Osteocyte (in vitro differentiated cells): ENCODE results near the gene PCDHB2. TPM values are rescaled to one million over a fixed set of nuclear protein-coding genes. Genes with fewer than 3 reads are reported as not detected.
"Not testable (repeated sequence)": the region's sequence is repeated elsewhere in the genome, so short reads cannot be mapped to it uniquely, and the experiment has no call there.

ENCODE experiments used
- DNase-seq: peaks from one replicate; pipeline ENCODE4 v3.0.0; 2021; ENCODE audit warnings: mixed read lengths; ENCODE audit not compliant: unreplicated experiment; ENCODE audit errors: extremely low spot score
- H3K27ac Mint-ChIP-seq: one replicate; pipeline ENCODE4 v1.8.0; 2021; ENCODE audit warnings: mild to moderate bottlenecking, mixed read lengths; ENCODE audit not compliant: unreplicated experiment
- H3K27me3 Mint-ChIP-seq: one replicate; pipeline ENCODE4 v1.8.0; 2021; ENCODE audit warnings: mixed read lengths; ENCODE audit not compliant: unreplicated experiment
- H3K36me3 Mint-ChIP-seq: one replicate; pipeline ENCODE4 v1.8.0; 2021; ENCODE audit warnings: mixed read lengths; ENCODE audit not compliant: unreplicated experiment
- H3K4me1 Mint-ChIP-seq: one replicate; pipeline ENCODE4 v1.8.0; 2021; ENCODE audit warnings: mixed read lengths; ENCODE audit not compliant: unreplicated experiment
- H3K4me3 Mint-ChIP-seq: one replicate; pipeline ENCODE4 v1.8.0; 2021; ENCODE audit warnings: mild to moderate bottlenecking, moderate library complexity, mixed read lengths; ENCODE audit not compliant: unreplicated experiment
- H3K9me3 Mint-ChIP-seq: one replicate; pipeline ENCODE4 v1.8.0; 2021; ENCODE audit warnings: mixed read lengths; ENCODE audit not compliant: unreplicated experiment
- CTCF ChIP-seq: fragments of 200-600 bp; sonication (generic); IDR thresholded peaks from 2 replicates; pipeline ENCODE4 v1.5.0; 2021; ENCODE audit warnings: antibody characterized with exemption, mild to moderate bottlenecking, moderate library complexity
- total RNA-seq: library from RNA; stranded (reverse); gene quantifications from 2 replicates; pipeline ENCODE4 v1.2.1, GENCODE V29; 2021

Gene PCDHB2
- total RNA-seq, 1 donor from 2014 or later: 91.5 TPM

- Mint-ChIP-seq H3K4me1 (no peaks in the 10 kb centered on the region), H3K4me3 (no peak overlapping the region), H3K36me3 (peaks cover 66% of the 10 kb centered on the region), H3K27ac (no peak overlapping the region), H3K9me3 (peaks cover 27% of the 10 kb centered on the region), H3K27me3 (no peaks in the 10 kb centered on the region)
- no peak for DNase-seq
- no peak for TF ChIP-seq CTCF
These were observed 6.6 kb downstream of the PCDHB2 start for GRCh38 chr5:141101059-141101458.

GRCh38 chr5:141102070-141102469 lies 7.7 kb downstream of the PCDHB2 start:
- peaks cover 70% of the 10 kb centered on the region for H3K36me3 Mint-ChIP-seq
- H3K27me3 Mint-ChIP-seq, H3K4me3 Mint-ChIP-seq, H3K4me1 Mint-ChIP-seq, H3K27ac Mint-ChIP-seq, DNase-seq: not testable (repeated sequence)
- peaks cover 34% of the 10 kb centered on the region for H3K9me3 Mint-ChIP-seq

- H3K4me1 Mint-ChIP-seq, H3K27ac Mint-ChIP-seq, H3K27me3 Mint-ChIP-seq, DNase-seq, H3K4me3 Mint-ChIP-seq: not testable (repeated sequence)
- peaks cover 69% of the 10 kb centered on the region for H3K36me3 Mint-ChIP-seq
- peaks cover 38% of the 10 kb centered on the region for H3K9me3 Mint-ChIP-seq
These were observed 8.1 kb downstream of the PCDHB2 start for GRCh38 chr5:141102471-141102870.

GRCh38 chr5:141105350-141105749 lies 10.9 kb downstream of the PCDHB2 start:
- no peak for DNase-seq
- Mint-ChIP-seq H3K4me3 (no peak overlapping the region), H3K27me3 (no peaks in the 10 kb centered on the region), H3K4me1 (no peaks in the 10 kb centered on the region), H3K27ac (no peak overlapping the region), H3K36me3 (peaks cover 62% of the 10 kb centered on the region), H3K9me3 (peaks cover 32% of the 10 kb centered on the region)
- TF ChIP-seq CTCF: no peak

- Mint-ChIP-seq H3K27ac (no peak overlapping the region), H3K4me3 (no peak overlapping the region), H3K4me1 (no peaks in the 10 kb centered on the region), H3K36me3 (peaks cover 56% of the 10 kb centered on the region), H3K27me3 (no peaks in the 10 kb centered on the region), H3K9me3 (peaks cover 45% of the 10 kb centered on the region)
- no peak for DNase-seq
- TF ChIP-seq CTCF: no peak
These were observed 24.8 kb downstream of the PCDHB2 start for GRCh38 chr5:141119250-141119649.

- H3K4me3 Mint-ChIP-seq: no peak within 1 kb of the TSS
- no peak for TF ChIP-seq CTCF
- DNase-seq: no peak
- peaks cover 25% of the 10 kb centered on the region for H3K9me3 Mint-ChIP-seq
- H3K27me3 Mint-ChIP-seq: no peaks in the 10 kb centered on the region
- peaks cover 39% of the 10 kb centered on the region for H3K36me3 Mint-ChIP-seq
- no peaks in the 10 kb centered on the region for H3K4me1 Mint-ChIP-seq
- H3K27ac Mint-ChIP-seq: no peak within 1 kb of the TSS
These were observed 27.1 kb downstream of the PCDHB2 start, which contains the start of gene PCDHB4 for GRCh38 chr5:141121563-141121962. Gene PCDHB4 (plus strand): TSS chr5:141121818. CDS start chr5:141121999, 181 bp downstream.
